HCT116 (cell line): ENCODE measurements around the gene MMP24.

Experiments used
- CEBPB ChIP-seq: IDR thresholded peaks from 2 replicates; pipeline ENCODE4 v1.6.1; 2012; ENCODE audit warnings: low read depth
- CTCF ChIP-seq, 3 experiments: fragments of 200-600 bp in 1 of 3; sonication (generic) in 1 of 3; IDR thresholded peaks in 2 of 3; conservative IDR thresholded peaks in 1 of 3; 2 replicates each; pipeline ENCODE4 v1.5.1; 2012 to 2017; ENCODE audit warnings: low read depth in 2 of 3, low read length in 2 of 3, antibody characterized with exemption in 1 of 3, borderline replicate concordance in 1 of 3, control low read depth in 1 of 3, mild to moderate bottlenecking in 1 of 3, mixed read lengths in 1 of 3, mixed run types in 1 of 3, moderate library complexity in 1 of 3; ENCODE audit not compliant: insufficient read depth in 1 of 3
- ELF1 ChIP-seq: IDR thresholded peaks from 2 replicates; pipeline ENCODE4 v1.6.1; 2012; ENCODE audit warnings: low read depth, borderline replicate concordance
- POLR2A ChIP-seq: IDR thresholded peaks from 2 replicates; pipeline ENCODE4 v1.7.0; 2011; ENCODE audit warnings: borderline replicate concordance; ENCODE audit not compliant: insufficient read depth, insufficient read length; ENCODE audit errors: extremely low read depth
- POLR2AphosphoS5 ChIP-seq: IDR thresholded peaks from 2 replicates; pipeline ENCODE4 v1.6.1; 2011; ENCODE audit warnings: mild to moderate bottlenecking, low read depth, low read length, moderate library complexity

- TF ChIP-seq POLR2A: no peak
- TF ChIP-seq ELF1: no peak
- no peak for TF ChIP-seq CEBPB
- TF ChIP-seq POLR2AphosphoS5: no peak
- no peak for TF ChIP-seq CTCF (IDR thresholded peaks at IDR 0.05 in 2 of 3, conservative IDR thresholded peaks at IDR 0.05 in 1 of 3; ENCODE audit: borderline replicate concordance in 1 of 3, insufficient read depth in 1 of 3, low read depth in 2 of 3, low read length in 2 of 3)
Measured at GRCh38 chr20:35311822-35312221, 85.3 kb downstream of the MMP24 start.
